SKM-1 treated with dmso at 0.1 percent for 144 hours (cell line): Measurements from ENCODE around the gene ZIM2.

Experiments used
- DNase-seq: peaks from one replicate; lab custom pipeline; 2025; ENCODE audit not compliant: unreplicated experiment; lab: John Stamatoyannopoulos, UW

Gene ZIM2

GRCh38 chr19:56811480-56811879, 29.0 kb downstream of the ZIM2 start:
- no peak for DNase-seq

- no peak for DNase-seq
These were observed 30.3 kb downstream of the ZIM2 start for GRCh38 chr19:56810260-56810659.

DNA sequence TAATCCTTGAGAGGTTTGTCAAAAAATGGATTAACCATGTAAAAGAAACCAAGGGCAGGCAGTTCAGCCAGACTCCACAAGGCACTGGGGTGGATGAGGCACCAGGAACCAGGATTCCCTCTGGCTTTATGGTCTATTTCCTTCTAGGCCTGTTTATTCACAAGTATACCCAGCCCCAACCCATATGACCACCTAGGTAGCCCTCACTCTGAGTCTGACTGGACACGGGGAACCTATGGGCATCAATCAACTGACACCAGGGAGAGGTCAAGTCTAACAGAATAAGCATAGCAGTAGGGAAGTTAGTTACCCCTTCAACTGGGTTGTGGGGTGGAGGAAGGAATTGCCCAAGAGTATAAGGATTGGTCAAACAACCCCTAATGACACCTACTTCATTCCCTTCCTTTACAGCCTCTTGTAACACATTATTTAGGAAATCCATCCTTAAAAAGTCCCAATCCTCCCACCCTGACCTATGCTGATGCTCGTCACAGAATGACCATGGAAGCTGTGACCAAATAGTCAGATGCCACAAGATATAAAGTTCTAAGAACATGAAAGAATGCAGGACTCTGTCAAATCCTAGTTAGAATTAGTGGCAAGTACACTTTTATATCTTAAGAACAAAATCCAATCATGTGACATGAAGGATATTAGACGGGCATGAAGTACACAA, 31.7 kb downstream of the ZIM2 start:
- DNase-seq, result no peak

- no peak for DNase-seq
These were observed 33.9 kb downstream of the ZIM2 start for GRCh38 chr19:56806639-56807038.

DNA sequence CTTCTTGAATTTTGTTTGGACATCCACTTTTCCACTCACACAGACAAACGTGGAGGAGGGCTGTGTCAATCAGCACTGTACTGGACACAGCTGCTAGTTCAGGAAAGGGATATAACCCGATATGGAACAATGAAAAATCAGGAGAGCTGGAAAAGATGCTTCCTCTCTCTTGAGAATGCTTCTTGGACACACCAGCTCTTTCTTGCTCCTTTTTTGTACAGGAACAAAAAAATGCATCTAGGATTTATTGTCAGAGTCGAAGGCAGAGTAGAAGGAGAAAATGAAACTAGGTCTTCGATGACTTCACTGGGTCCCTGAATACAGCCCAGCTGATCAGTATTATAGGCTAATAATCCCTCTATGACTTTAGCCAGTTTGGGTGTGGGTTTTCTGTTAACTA, 62.2 kb downstream of the ZIM2 start:
- DNase-seq, result no peak

DNA sequence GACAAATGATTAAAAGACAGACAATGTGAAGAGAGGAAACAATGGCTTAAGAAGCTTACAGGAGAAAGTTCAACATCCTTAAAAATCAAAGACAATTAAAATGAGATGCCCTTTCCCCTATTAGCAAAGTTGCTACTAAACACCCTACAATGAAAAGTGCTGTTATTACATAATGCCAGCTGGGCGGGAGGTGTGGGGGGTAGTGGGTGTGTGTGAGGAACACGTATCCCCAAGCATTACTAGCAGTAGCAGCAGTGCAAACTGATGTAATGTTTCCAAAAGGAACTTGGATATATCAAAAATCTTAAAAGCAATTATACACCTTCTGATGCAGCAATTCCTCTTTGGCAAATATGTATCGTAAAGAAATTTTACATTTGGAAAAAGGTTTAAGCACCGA, 70.9 kb downstream of the ZIM2 start:
- DNase-seq, result no peak

- DNase-seq, result no peak
These were observed 75.4 kb downstream of the ZIM2 start for GRCh38 chr19:56765137-56765536.

- no peak for DNase-seq
These were observed 76.3 kb downstream of the ZIM2 start for GRCh38 chr19:56764196-56764695.

DNA sequence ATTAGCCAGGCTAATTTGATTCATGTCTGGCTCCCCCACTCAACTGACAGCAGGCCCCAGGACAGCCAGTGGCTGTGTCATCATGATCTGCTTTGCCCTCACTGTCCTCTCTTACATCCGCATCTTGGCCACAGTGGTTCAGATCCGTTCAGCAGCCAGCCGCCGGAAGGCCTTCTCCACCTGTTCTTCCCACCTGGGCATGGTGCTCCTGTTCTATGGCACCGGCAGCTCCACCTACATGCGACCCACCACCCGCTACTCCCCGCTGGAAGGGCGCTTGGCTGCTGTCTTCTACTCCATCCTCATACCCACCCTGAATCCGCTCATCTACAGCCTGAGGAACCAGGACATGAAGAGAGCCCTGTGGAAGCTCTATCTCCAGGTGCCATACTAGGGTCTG, 79.7 kb downstream of the ZIM2 start:
- no peak for DNase-seq

GRCh38 chr19:56759531-56759930, 81.0 kb downstream of the ZIM2 start:
- DNase-seq, result no peak

DNA sequence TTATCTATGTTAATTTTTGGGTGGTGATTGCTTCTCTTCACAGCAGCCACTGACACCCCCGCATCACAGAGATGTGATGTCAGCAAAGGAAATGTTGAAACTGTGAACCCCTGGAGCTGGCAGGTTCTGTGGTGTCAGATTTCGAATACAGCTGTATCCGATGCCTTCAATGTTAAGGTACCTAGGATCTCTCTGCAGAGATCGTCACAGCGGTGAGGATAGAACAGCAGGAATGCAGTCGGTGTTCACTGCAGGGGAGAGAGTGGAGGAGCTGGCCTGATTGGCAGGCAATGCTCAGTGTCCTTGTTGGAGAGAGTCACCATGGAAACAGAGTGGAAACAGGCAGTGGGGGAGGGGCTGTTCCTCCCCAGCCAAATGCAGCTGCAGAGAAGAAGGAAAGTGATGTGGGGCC, 89.4 kb downstream of the ZIM2 start:
- no peak for DNase-seq

- DNase-seq, result no peak
These were observed 89.9 kb downstream of the ZIM2 start for GRCh38 chr19:56750658-56751057.

- no peak for DNase-seq
These were observed 92.1 kb downstream of the ZIM2 start for GRCh38 chr19:56748378-56748777.

GRCh38 chr19:56746367-56746766, 94.2 kb downstream of the ZIM2 start:
- no peak for DNase-seq

GRCh38 chr19:56740501-56740900, 100.0 kb downstream of the ZIM2 start:
- no peak for DNase-seq

DNA sequence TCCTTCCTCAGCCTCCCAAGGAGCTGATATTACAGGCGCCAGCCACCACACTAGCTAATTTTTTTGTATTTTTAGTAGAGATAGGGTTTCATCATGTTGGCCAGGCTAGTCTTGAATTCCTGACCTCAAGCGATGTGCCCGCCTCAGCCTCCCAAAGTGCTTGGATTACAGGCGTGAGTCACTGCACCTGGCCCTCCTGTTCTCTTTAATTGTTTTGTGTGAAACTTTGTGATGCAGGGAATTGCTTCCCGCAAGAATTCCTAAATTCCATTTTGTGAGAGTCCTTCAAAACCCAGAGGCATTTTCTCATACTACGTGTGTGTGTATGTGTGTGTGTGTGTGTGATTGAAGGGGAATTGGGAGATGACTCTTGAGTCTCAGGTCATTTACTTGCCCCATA, 104.0 kb downstream of the ZIM2 start:
- DNase-seq, result no peak

DNA sequence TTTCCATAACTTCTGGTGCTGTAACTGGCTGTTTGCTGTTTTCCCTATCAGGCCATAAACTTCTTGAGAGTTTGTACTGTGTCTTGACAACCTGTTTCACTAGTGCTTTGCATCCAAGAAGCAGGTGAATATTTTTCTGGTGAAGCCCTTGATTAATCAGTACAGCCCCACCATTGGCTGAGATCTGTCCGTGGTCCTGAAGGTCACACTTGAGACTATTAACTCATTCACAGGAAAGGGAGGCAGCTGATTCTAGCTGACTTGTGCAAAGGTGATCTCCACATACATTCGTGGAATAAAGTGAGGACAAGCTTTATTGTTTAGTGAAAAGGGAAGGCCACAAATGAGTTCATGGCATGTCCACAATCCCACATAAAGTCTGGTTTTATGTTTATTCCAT, 107.5 kb downstream of the ZIM2 start:
- no peak for DNase-seq

- DNase-seq, result no peak
These were observed 112.8 kb downstream of the ZIM2 start for GRCh38 chr19:56727677-56728076.

- DNase-seq, result no peak
These were observed 114.6 kb downstream of the ZIM2 start for GRCh38 chr19:56725829-56726424.
